ENCODE measurements around the gene DNAAF3. TPM values are rescaled to one million over a fixed set of nuclear protein-coding genes. Genes with fewer than 3 reads are reported as not detected.
"Not testable (repeated sequence)": the region's sequence is repeated elsewhere in the genome, so short reads cannot be mapped to it uniquely, and the experiment has no call there.

Gene DNAAF3
- polyA plus RNA-seq: 1 to 10 TPM in 1 of 3 donors, under 1 TPM in 1, not detected in 1; 0.10 to 2.5 TPM

DNA sequence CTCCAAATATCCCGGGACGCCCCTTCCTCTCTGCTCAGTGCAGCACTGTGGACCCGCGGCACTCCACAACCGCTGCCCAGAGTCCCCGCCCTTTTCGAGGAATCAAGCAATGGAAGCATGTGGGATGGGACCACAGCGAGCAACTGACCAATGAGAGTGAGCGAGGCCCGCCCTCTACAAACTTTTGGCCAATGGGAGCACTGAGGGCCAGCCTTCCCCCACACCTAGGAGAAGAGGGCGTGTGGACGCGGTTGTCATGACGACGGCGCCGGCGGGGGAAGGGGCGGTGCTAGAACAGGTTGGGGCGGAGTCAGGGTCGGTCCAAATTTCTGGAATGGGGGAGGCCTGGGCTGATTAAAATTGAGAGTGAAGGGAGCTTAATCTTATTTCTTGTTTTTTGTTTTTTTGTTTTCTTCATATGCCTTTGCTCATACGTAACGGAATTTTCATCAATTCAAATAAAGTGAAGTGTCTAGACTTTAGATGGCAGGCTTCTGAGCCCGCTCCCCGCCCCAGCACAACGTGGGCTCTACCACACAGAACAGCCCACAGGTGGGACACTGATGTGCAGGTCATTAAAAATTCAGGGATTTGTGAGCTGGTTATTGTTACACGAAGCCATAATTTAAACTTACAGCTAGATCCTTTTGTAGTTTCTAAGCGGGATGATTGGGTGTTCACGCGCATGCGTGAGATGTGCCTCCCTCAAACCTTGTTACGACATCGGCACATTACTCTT, at the start of gene DNAAF3:
Gene DNAAF3 (minus strand): TSS at position 84 of the 739 bp plus-strand sequence. CDS start 200 bp downstream, outside the sequence.
- 1% methylated on average over 29 to 33 of the region's 33 CpGs for WGBS, 3 donors
- no peak within 1 kb of the TSS for H3K27ac ChIP-seq (ENCODE audit: low read depth, low read length)

DNA sequence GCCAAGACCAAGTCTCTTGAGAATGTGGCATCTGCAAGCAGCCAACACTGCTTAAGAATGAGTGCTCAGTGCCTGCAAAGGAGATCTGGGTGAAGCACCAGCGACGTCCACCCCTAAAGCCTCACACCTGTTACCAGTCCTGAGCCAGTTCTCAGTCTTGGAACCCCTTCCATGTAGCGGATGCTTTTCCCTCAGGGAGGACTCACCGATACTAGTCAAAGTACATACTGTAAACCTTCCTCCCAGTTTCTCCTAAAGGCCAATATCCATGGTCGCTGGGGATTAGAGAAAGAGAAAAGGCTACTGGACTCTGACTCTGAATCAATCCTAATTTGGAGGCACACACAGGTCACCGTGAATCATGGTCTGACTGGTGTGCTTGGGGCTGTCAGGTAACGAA, 47.1 kb upstream of the DNAAF3 start:
- 79 to 82% (median 82%) methylated on average over 7 of the region's 7 CpGs for WGBS, 3 donors
- H3K27ac ChIP-seq (ENCODE audit: low read depth, low read length): no peak overlapping the region

DNA sequence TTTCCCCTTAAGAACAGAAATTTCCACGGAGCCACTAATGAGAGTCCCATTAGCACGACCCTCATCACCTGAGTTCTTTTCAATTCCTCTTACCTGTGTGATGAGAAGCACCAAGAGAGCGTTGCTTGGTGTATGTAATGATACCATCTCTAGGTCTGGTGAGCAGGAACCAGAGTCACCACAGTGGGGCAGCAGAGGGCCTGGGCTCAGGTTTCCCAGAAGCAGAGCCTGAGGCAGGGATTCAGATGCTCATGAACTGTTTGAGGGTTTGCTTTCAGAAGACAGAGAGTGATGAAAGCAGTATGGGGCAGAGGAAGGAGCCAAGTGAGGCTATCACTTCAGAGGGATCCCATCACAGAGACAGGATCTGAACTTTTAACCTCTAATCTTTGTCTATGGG, 46.0 kb upstream of the DNAAF3 start:
- 77 to 95% (median 82%) methylated on average over 3 of the region's 3 CpGs for WGBS, 3 donors
- H3K27ac ChIP-seq (ENCODE audit: low read depth, low read length): no peak overlapping the region

- 63 to 70% (median 66%) methylated on average over 17 of the region's 17 CpGs for WGBS, 3 donors
- H3K27ac ChIP-seq (ENCODE audit: low read depth, low read length): no peak overlapping the region
These were observed 43.5 kb upstream of the DNAAF3 start for GRCh38 chr19:55209693-55210472.

DNA sequence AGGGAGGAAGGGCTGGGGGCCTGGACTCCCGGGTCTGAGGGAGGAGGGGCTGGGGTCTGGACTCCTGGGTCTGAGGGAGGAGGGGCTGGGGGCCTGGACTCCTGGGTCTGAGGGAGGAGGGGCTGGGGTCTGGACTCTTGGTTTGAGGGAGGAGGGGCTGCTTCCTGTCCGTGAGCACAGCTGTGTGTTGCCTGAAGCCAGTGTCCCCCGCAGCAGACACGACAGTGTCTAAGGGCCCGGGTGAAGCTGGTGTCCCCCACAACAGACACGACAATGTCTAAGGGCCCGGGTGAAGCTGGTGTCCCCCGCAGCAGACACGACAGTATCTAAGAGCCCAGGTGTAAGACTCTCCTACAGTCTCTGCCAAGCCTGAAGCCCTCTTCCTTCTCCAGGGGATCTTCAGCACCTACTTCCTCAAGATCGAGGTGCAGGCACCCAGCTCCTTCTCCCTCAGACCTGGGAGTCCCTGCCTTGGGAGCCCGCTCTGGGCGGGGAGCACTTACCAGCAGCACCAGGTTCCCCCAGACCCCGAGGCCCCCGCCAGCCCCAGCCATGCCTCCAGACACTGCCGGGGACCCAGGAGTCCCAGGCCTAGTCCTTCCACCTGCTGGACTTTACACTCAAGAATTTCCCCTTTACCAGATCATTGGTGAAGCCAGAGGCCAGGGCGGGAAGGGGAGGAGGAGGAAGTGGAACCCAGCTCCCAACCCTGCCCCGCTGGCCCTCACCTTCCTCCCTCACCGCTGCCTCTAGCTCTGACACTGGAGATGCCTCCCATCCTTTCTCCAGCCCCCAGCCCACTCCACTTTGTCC, 42.7 kb upstream of the DNAAF3 start, which contains the start of gene PTPRH:
Gene PTPRH (minus strand): TSS at position 622 of the 813 bp plus-strand sequence. CDS start 68 bp downstream, at position 554.
- H3K27ac ChIP-seq (ENCODE audit: low read depth, low read length): no peak within 1 kb of the TSS

DNA sequence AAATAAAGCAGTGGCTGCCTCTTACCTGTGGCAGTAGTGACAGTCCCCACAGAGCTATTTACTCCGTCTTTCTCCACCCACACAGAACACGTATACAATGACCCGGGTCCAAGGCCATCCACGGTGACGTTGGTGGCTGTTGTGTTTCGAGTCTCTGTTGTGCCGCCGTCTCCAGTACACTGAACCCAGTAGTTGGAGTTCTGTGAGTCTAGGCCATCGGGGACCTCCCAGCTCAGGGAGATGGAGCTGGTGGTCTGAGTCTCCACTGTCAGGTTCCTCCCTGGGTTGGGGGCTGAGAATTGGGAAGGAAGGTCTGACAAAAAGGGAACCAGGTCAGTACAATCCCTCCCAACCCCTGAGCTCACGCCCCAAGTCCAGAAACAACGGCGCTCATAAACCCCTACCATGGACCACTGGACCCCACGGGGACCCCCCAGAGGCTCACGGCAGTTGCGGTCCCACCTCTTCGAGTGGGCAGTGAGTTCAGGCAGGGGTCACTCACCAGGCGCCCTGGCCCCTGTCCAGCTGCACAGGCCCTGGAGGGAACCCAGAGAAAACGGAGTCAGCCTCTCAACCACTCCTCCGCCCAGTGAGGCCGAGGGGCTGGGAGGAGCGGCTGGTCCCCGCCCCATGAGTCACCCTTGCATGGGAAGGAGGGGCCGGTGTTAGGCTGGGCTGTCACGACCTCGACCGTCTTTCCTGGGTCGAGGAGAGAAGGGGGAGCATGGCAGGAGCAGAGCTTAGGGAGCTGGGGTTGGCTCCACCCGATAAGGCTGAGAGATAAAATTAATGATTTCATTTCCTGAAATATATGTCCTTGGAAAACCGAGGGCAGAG, 40.5 kb upstream of the DNAAF3 start:
- no peak overlapping the region for H3K27ac ChIP-seq (ENCODE audit: low read depth, low read length)
- 15 to 32% (median 20%) methylated on average over 29 of the region's 29 CpGs for WGBS, 3 donors

More for the DNA sequence above, 42.7 kb upstream of the DNAAF3 start, which contains the start of gene PTPRH:
- WGBS, 3 donors: 52 to 59% (median 57%) methylated on average over 17 of the region's 18 CpGs

GRCh38 chr19:55202199-55202598, 35.8 kb upstream of the DNAAF3 start:
- H3K27ac ChIP-seq (ENCODE audit: low read depth, low read length): not testable (repeated sequence)
- WGBS, 3 donors: 65 to 75% (median 65%) methylated on average over 10 of the region's 10 CpGs

DNA sequence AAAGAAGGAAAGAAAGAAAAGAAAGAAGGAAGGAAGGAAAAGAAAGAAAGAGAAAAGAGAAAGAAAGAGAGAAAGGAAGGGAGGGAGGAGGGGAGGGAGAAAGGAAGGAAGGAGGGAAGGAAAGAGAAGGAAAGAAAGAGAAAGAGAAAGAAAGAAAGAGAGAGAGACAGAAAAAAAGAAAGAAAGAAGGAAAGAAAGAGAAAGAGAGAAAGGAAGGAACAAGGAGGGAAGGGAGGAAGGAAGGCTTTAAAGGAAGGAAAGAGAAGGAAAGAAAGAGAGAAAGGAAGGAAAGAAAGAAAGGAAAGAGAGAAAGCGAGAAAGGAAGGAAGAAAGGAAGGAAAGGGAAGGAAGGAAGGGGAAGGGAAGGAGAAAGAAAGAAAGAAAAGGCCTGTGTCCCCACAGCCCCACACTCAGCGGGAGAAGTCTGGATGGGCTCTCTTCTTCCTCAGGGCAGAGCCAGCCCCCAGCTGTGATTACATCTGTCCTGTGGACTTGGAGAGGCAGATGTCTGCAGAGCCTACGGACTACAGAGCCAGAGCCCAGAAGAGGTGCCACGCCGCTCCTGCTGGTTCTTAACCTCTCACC, 33.3 kb upstream of the DNAAF3 start:
- WGBS, 3 donors: 54 to 75% (median 63%) methylated on average over 5 of the region's 5 CpGs
- no peak overlapping the region for H3K27ac ChIP-seq (ENCODE audit: low read depth, low read length)

DNA sequence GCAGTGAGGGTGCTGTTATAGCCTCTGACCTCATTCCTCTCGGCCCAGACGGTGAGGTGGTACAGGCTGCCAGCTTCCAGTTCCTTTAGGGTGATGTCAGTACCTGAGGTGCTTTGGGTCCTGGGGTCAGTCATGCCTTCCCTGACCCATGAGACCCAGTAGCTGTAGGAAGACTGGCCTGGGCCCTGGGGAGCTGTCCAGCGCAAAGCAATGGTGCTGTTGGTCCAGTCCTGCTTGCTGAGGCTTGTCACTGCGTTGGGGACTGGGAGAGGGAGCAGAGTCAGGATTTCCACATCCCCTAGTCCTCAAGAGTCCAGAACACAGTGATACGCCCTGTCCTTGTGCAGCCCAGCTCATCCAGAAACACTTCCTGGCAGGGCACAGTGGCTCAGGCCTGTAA, 32.2 kb upstream of the DNAAF3 start:
- WGBS, 3 donors: 56 to 75% (median 60%) methylated on average over 5 of the region's 5 CpGs
- H3K27ac ChIP-seq (ENCODE audit: low read depth, low read length): no peak overlapping the region

GRCh38 chr19:55197528-55197927, 31.1 kb upstream of the DNAAF3 start:
- no peak overlapping the region for H3K27ac ChIP-seq (ENCODE audit: low read depth, low read length)
- WGBS, 3 donors: 64 to 76% (median 64%) methylated on average over 4 of the region's 4 CpGs

DNA sequence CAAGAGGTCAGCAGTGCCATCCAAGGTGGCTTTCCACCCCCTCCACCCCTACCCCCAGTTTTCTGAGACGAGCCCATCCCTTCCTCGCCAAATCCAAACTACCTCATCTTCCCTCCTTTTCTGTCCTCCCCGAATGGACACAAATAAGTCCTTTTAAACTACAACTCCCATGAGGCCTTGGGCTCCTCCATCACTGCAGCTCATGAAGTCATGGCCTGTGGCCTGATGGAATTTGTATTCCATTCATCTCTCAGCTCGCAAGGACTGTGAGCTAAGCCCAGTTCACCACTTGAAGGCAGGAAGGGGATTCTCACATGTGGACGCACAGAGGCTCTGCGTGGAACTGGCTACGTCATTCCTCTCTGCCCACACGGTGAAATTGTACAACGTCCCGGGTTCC, 30.4 kb upstream of the DNAAF3 start:
- H3K27ac ChIP-seq (ENCODE audit: low read depth, low read length): no peak overlapping the region
- WGBS, 3 donors: 84 to 90% (median 85%) methylated on average over 10 of the region's 10 CpGs

DNA sequence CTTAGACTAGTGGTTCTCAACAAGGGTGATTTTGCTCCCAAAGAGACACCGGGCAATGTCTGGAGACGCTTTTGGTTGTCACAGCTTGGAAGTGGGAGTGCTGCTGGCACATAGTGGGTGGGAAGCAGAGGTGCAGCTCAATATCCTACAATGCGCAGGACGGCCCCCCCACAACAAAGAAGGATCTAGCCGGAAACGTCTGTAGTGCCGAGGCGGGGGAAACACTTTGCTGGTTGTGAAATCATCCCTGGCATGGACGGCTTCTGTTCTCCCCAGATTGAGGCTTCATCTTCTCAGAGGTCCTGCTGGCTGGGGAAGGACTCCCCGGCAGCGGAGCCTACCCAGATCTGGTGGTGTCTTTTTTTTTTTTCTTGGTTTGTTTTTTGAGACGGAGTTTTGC, 27.1 kb upstream of the DNAAF3 start:
- 64 to 81% (median 66%) methylated on average over 12 of the region's 12 CpGs for WGBS, 3 donors
- no peak overlapping the region for H3K27ac ChIP-seq (ENCODE audit: low read depth, low read length)

- no peak overlapping the region for H3K27ac ChIP-seq (ENCODE audit: low read depth, low read length)
- 57 to 64% (median 62%) methylated on average over 15 of the region's 15 CpGs for whole genome bisulfite sequencing, 3 donors
These were observed 23.0 kb upstream of the DNAAF3 start for GRCh38 chr19:55189403-55189835.

- no peak overlapping the region for H3K27ac ChIP-seq (ENCODE audit: low read depth, low read length)
- 41 to 61% (median 47%) methylated on average over 8 of the region's 8 CpGs for WGBS, 3 donors
These were observed 22.2 kb upstream of the DNAAF3 start for GRCh38 chr19:55188625-55189024.

DNA sequence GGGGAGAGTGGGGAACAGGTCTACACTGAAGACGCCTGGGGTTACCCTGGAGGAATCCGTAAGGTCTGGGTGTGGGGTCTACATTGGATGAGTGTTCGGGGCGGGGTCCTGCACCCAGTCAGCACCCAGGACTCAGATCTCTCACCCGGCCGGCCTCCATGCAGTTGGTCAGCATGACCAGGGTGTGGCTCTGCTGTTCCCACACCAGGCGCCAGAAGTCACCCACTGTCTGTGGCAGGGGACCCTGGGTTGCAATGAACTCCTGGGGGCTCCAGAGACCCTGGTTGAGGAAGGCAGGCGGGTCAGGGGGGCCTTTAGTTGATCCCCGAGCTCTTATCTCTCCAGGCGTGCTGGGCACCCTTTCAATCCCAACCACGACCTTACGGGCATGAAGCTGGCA, 19.7 kb upstream of the DNAAF3 start:
- H3K27ac ChIP-seq (ENCODE audit: low read depth, low read length): no peak overlapping the region
- 81 to 83% (median 82%) methylated on average over 12 of the region's 12 CpGs for WGBS, 3 donors

DNA sequence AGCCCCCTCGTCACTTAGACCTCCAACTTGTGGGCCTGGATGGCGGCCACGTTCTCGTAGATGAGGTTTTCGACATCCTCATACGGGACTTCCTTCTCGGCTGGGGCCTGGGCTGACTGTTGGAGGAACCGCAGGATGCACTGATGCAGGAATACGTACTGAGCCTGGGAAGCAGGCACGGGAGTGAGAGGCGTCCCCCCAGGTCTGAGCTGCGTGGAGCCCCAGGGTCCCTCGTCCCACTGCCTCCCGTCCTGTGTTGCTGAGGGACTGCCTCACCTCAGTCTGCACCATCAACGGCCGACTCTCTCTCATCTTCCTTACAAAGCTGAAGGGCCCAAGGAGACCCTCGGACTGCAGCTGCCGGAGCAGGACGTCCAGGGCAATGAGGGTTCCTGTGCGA, 15.3 kb upstream of the DNAAF3 start:
- 69 to 77% (median 72%) methylated on average over 20 of the region's 20 CpGs for whole genome bisulfite sequencing, 3 donors
- H3K27ac ChIP-seq (ENCODE audit: low read depth, low read length): no peak overlapping the region
